ENCODE data around the gene LZTS2.

The LZTS2 gene

GRCh38 chr10:101054876-101055275, 55.3 kb downstream of the LZTS2 start:
- no peak for TF ChIP-seq EZH2phosphoT487 (IDR thresholded peaks at IDR 0.05; ENCODE audit: borderline replicate concordance)
- TF ChIP-seq, protein P1, sequence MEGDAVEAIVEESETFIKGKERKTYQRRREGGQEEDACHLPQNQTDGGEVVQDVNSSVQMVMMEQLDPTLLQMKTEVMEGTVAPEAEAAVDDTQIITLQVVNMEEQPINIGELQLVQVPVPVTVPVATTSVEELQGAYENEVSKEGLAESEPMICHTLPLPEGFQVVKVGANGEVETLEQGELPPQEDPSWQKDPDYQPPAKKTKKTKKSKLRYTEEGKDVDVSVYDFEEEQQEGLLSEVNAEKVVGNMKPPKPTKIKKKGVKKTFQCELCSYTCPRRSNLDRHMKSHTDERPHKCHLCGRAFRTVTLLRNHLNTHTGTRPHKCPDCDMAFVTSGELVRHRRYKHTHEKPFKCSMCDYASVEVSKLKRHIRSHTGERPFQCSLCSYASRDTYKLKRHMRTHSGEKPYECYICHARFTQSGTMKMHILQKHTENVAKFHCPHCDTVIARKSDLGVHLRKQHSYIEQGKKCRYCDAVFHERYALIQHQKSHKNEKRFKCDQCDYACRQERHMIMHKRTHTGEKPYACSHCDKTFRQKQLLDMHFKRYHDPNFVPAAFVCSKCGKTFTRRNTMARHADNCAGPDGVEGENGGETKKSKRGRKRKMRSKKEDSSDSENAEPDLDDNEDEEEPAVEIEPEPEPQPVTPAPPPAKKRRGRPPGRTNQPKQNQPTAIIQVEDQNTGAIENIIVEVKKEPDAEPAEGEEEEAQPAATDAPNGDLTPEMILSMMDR (conservative IDR thresholded peaks at IDR 0.05; ENCODE audit: low read length): no peak
- no peaks in the 10 kb centered on the region for H3K9me3 ChIP-seq (ENCODE audit: insufficient read depth, low read depth, low read length)
- H3F3A ChIP-seq (ENCODE audit: low read depth): no peaks in the 10 kb centered on the region
- H3K9ac ChIP-seq (ENCODE audit: low read depth, low read length, poor library complexity, severe bottlenecking): no peak overlapping the region
- no peaks in the 10 kb centered on the region for H3K27me3 ChIP-seq (ENCODE audit: insufficient read depth, low read length, poor library complexity, severe bottlenecking)
- no peaks in the 10 kb centered on the region for H3K9me2 ChIP-seq (replicated peaks; ENCODE audit: low read depth, low read length)
- peak overlapping the region; percentile 73 for H3K4me2 ChIP-seq (ENCODE audit: low read depth, low read length, poor library complexity, severe bottlenecking)
- H2AFZ ChIP-seq (ENCODE audit: low read length): no peak overlapping the region
- H3K4me1 ChIP-seq (ENCODE audit: insufficient read depth, low read length, poor library complexity, severe bottlenecking): peaks cover 52% of the 10 kb centered on the region
- peak overlapping the region; percentile 54 for H3K4me3 ChIP-seq (ENCODE audit: low read length, poor library complexity, severe bottlenecking)
- H3K36me3 ChIP-seq (ENCODE audit: insufficient read depth, low read length): no peaks in the 10 kb centered on the region
- peaks cover 73% of the 10 kb centered on the region for H3K79me2 ChIP-seq (ENCODE audit: insufficient read depth, low read length)
- H4K20me1 ChIP-seq (ENCODE audit: insufficient read depth, low read length, poor library complexity, severe bottlenecking): peaks cover 28% of the 10 kb centered on the region

- H3K4me2 ChIP-seq (ENCODE audit: low read depth, low read length, poor library complexity, severe bottlenecking): peak overlapping the region; percentile 73
- H3K27me3 ChIP-seq (ENCODE audit: insufficient read depth, low read length, poor library complexity, severe bottlenecking): no peaks in the 10 kb centered on the region
- no peak overlapping the region for H2AFZ ChIP-seq (ENCODE audit: low read length)
- peaks cover 74% of the 10 kb centered on the region for H3K79me2 ChIP-seq (ENCODE audit: insufficient read depth, low read length)
- H3K4me3 ChIP-seq (ENCODE audit: low read length, poor library complexity, severe bottlenecking): peak overlapping the region; percentile 54
- no peaks in the 10 kb centered on the region for H3K9me3 ChIP-seq (ENCODE audit: insufficient read depth, low read depth, low read length)
- no peaks in the 10 kb centered on the region for H3F3A ChIP-seq (ENCODE audit: low read depth)
- H3K36me3 ChIP-seq (ENCODE audit: insufficient read depth, low read length): no peaks in the 10 kb centered on the region
- H3K9ac ChIP-seq (ENCODE audit: low read depth, low read length, poor library complexity, severe bottlenecking): peak overlapping the region; percentile 50
- H3K4me1 ChIP-seq (ENCODE audit: insufficient read depth, low read length, poor library complexity, severe bottlenecking): peaks cover 52% of the 10 kb centered on the region
- no peaks in the 10 kb centered on the region for H3K9me2 ChIP-seq (replicated peaks; ENCODE audit: low read depth, low read length)
- peaks cover 29% of the 10 kb centered on the region for H4K20me1 ChIP-seq (ENCODE audit: insufficient read depth, low read length, poor library complexity, severe bottlenecking)
- TF ChIP-seq, protein P1 (conservative IDR thresholded peaks at IDR 0.05; ENCODE audit: low read length): peak; percentile 76
- TF ChIP-seq EZH2phosphoT487 (IDR thresholded peaks at IDR 0.05; ENCODE audit: borderline replicate concordance): no peak
Observed at GRCh38 chr10:101055411-101055810, 55.8 kb downstream of the LZTS2 start.

DNA sequence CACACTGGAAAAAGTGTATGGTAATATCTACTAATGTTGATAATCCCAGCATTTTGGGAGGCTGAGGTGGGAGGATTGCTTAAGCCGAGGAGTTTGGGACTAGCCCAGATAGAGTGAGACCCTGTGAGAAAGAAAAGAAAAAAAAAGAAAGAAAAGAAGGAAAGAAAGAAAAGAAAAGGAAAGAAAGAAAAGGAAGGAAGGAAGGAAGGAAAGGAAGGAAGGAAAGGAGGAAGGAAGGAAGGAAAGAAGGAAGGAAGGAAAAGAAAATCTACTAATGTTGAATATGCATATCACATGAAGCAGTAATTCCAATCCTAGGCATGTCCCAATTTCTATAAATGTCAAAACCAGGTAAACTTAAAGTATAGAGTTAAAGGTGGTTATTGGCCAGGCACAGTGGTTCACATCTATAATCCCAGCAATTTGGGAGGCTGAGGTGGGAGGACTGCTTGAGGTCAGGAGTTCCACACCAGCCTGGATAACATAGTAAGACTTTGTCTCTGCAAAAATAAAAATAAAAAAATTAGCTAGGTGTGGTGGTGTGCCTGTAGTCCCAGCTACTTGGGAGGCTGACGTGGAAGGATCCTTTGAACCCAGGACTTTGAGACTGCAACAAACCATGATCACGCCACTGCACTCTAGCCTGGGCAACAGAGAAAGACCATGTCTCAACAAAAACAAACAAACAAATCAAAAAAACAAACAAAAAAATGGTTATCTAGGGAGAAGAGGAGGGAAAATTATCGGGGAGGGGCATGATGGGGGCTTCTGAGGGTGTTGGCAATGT, 57.0 kb downstream of the LZTS2 start:
- peaks cover 74% of the 10 kb centered on the region for H3K79me2 ChIP-seq (ENCODE audit: insufficient read depth, low read length)
- TF ChIP-seq EZH2phosphoT487 (IDR thresholded peaks at IDR 0.05; ENCODE audit: borderline replicate concordance): no peak
- TF ChIP-seq, protein P1 (conservative IDR thresholded peaks at IDR 0.05; ENCODE audit: low read length): no peak
- H3K9me3 ChIP-seq (ENCODE audit: insufficient read depth, low read depth, low read length): no peaks in the 10 kb centered on the region
- no peak overlapping the region for H2AFZ ChIP-seq (ENCODE audit: low read length)
- H3K36me3 ChIP-seq (ENCODE audit: insufficient read depth, low read length): no peaks in the 10 kb centered on the region
- peaks cover 2% of the 10 kb centered on the region; the same call in 1 of the 2 replicates for H3F3A ChIP-seq (ENCODE audit: low read depth)
- no peaks in the 10 kb centered on the region for H3K9me2 ChIP-seq (replicated peaks; ENCODE audit: low read depth, low read length)
- H3K4me3 ChIP-seq (ENCODE audit: low read length, poor library complexity, severe bottlenecking): peak overlapping the region; percentile 54
- H3K4me1 ChIP-seq (ENCODE audit: insufficient read depth, low read length, poor library complexity, severe bottlenecking): peaks cover 52% of the 10 kb centered on the region
- H3K4me2 ChIP-seq (ENCODE audit: low read depth, low read length, poor library complexity, severe bottlenecking): peak overlapping the region; percentile 73
- peaks cover 29% of the 10 kb centered on the region for H4K20me1 ChIP-seq (ENCODE audit: insufficient read depth, low read length, poor library complexity, severe bottlenecking)
- H3K9ac ChIP-seq (ENCODE audit: low read depth, low read length, poor library complexity, severe bottlenecking): peak overlapping the region; percentile 50
- H3K27me3 ChIP-seq (ENCODE audit: insufficient read depth, low read length, poor library complexity, severe bottlenecking): no peaks in the 10 kb centered on the region
